Fibroblast of pulmonary artery (primary cell): ENCODE measurements around the gene CTNNA2.

Experiments used
- DNase-seq: peaks from one replicate; pipeline ENCODE4 v3.0.0-alpha.2; 2010; ENCODE audit warnings: low read depth
- H3K4me3 ChIP-seq: replicated peaks from 2 replicates; pipeline ENCODE4 v1.5.1; 2011; ENCODE audit warnings: low read depth, mild to moderate bottlenecking, control low read depth, low read length, moderate library complexity
- TF ChIP-seq, protein P1 (sequence below): IDR thresholded peaks from 2 replicates; pipeline ENCODE4 v1.5.1; 2011; ENCODE audit warnings: mild to moderate bottlenecking, control low read depth, low read length, inconsistent platforms; ENCODE audit errors: missing control alignments

The CTNNA2 gene

DNA sequence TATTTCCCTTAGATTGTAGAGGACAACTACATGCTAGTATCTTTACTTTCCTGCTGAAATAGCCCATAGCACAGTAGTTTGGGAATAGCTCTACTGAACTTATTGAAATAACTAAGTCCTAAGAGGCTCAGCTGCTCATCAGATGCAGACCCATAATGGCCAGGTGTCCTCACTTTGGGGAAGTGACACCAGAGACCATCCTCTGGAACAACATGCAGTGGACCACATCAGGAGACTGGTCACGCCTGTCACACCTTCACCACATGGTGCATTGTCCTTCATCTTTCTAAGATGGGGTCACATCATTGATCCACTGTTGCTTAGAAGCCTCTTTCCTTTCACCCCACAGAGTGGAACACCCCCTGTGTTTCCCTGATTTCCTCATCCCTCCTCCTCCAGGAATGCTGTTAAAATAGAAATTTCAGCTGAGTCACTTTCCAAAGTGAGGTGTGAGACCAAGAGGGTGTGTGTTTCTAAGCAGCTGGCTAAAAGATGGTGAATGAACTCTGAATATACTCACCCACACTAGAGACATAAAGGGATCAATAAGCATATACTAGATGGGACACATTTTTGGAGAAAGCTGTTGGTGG lies 1006.9 kb downstream of the CTNNA2 start:
- TF ChIP-seq, protein P1, sequence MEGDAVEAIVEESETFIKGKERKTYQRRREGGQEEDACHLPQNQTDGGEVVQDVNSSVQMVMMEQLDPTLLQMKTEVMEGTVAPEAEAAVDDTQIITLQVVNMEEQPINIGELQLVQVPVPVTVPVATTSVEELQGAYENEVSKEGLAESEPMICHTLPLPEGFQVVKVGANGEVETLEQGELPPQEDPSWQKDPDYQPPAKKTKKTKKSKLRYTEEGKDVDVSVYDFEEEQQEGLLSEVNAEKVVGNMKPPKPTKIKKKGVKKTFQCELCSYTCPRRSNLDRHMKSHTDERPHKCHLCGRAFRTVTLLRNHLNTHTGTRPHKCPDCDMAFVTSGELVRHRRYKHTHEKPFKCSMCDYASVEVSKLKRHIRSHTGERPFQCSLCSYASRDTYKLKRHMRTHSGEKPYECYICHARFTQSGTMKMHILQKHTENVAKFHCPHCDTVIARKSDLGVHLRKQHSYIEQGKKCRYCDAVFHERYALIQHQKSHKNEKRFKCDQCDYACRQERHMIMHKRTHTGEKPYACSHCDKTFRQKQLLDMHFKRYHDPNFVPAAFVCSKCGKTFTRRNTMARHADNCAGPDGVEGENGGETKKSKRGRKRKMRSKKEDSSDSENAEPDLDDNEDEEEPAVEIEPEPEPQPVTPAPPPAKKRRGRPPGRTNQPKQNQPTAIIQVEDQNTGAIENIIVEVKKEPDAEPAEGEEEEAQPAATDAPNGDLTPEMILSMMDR, result no peak
- no peak overlapping the region for H3K4me3 ChIP-seq
- DNase-seq, result no peak

DNA sequence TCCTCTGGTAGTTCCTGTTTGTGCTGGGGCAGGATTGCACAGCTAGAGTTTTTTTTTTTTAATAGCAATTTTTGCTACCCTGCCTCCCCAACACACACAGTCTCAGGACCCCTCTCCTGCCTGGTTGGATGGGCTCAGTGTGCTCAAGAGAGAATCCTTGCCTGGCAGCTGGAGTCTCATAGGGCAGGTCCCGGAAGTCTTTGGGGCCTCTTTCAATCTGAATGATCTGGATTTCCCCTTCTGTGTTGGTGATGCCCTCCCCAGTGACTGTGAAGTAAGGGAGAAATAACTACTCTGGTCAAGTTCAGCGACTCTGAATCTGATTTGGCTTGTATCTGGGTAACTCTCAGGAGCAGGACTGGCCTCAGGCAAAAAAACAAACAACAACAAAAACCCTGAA lies 1012.3 kb downstream of the CTNNA2 start:
- no peak for DNase-seq
- TF ChIP-seq, protein P1, result no peak
- H3K4me3 ChIP-seq, result no peak overlapping the region

DNA sequence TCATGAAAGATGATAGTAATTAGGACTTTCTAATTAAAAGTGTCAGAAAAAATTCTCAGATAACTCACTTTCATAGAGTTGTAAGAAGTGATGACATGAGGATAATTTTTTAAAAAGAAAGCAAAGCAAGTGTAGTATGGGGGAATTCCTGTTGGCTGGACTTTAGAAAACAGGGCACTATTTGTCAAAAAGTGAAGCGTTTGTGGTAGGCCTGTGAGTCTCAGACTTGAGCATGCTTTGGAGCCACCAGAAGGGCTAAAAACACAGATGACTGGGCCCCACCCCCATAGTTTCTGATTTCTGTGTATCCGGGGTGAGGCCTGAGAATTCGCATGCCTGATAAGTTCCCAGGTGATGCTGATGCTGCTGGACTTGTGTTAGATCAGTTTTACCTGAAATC lies 1014.3 kb downstream of the CTNNA2 start:
- H3K4me3 ChIP-seq, result no peak overlapping the region
- TF ChIP-seq, protein P1, result no peak
- DNase-seq, result no peak

DNA sequence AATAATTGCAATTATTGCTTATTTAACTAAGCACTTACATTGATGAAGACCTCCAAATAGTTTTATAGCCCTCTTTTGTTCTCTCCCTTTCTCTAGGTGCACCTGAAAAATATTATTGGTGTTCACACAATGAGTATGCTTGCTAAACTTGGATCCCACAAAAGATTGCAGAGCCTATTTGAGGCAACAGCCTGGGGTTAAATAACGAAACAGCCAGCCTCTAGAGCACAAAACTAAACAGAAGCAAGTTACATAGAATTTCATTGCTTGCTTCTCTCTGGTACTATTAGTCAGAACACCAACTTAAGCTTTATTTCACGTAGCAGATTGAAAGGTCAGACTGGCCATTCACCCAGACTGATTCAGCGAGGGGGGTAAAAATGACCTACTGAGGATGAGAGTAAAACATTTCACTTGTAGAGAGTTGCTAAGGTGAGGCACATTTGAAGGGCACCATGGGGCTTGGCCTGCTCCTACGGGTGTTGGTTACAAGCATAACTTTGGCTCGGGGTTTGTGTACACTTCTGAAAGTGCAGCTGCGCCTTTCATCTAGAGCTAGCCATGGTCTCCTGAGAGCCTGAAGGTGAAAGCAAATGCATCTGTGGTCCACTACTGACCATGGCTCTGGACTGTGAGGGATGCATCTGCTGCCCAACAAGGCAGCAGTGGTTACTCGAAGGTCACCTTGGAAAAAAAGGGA lies 1016.8 kb downstream of the CTNNA2 start:
- DNase-seq, result no peak
- TF ChIP-seq, protein P1, result no peak
- no peak overlapping the region for H3K4me3 ChIP-seq

DNA sequence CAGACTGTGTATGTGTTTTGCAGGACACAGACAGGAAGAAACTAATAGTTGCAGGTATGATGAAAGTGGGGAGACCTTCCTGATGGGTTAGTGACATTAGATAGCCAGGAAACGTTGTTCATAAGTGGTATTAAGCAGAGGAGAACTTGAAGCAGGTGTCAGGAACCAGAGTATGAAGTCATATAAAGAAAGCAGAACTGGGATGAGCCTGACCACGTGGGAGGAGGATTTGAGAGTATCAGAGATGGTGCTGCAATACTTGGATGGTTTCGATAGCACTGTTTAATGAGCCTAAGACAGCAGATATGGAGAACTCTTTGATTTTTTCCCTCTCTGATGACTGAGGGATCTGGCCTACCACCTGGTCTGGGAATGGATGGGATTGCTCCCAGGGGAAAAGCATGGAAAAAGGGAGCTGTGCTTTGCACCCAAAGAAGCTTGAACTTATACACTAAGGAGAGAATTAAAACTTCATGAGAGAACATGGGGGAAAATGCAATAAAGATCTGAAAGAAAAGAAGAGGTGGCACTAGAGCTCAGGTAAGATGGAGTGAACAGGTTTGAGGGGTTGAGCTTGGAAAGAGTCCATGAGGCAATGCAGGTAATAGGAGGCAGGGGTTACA lies 1017.7 kb downstream of the CTNNA2 start:
- no peak for DNase-seq
- TF ChIP-seq, protein P1, result no peak
- no peak overlapping the region for H3K4me3 ChIP-seq

DNA sequence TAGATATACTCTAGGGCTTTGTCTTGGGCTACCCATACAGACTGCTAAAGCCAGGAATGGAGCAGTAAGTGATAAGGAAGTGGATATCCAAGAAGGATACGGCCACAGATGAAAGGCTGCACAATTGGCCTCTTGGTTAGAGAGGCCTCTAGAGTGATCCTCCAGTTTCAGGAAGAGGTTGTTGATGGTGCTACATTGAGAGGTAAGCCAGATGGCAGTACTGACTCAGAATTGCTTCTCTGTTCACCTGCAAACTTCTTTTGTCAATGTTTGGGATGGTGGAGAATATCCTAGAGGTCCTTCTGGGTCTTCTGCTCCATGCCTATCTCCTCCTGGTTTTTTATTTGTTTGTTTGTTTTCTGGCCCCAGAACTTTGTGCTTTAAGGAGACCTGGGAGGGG lies 1018.5 kb downstream of the CTNNA2 start:
- DNase-seq, result no peak
- TF ChIP-seq, protein P1, result no peak
- no peak overlapping the region for H3K4me3 ChIP-seq
